Left cardiac atrium (tissue), 4 donors: ENCODE measurements around the gene HSFX4. TPM values are rescaled to one million over a fixed set of nuclear protein-coding genes. Genes with fewer than 3 reads are reported as not detected.
"Not testable (repeated sequence)": the region's sequence is repeated elsewhere in the genome, so short reads cannot be mapped to it uniquely, and the experiment has no call there.

ENCODE experiments used
- ATAC-seq, 2 donors: fragments of 200-7000 bp; cut with Tn5 transposase; one replicate each; pipeline ENCODE4 v1.9.1; 2020; ENCODE audit warnings: mild to moderate bottlenecking in 2 of 2, moderate library complexity in 2 of 2
- DNase-seq: peaks from one replicate; pipeline ENCODE4 v3.0.0-alpha.2; 2020
- intact Hi-C, 2 donors: fragments of 100-400 bp; cut with DNase I; formaldehyde crosslinking; loops; one replicate each; pipeline versions ENCODE4 v1.14.1 to v1.15.1; 2022 to 2023
- total RNA-seq, 2 donors: library from RNA; stranded (reverse); fragmentation: NEBNext Ultra II Directional; extraction: Animal tissue kit (Norgen Biotek cat#: 25700); gene quantifications; one replicate each; pipeline ENCODE4 v1.2.1, GENCODE V29; 2021
- donor health status: DM: no; HTN: yes; CAD: no.
- donor health status: DM: no; HTN: yes; CAD: no; lungs with severe emphysema.
- donor health status: DM: yes; HTN: yes; CAD: no.
- donor health status: Dilated cardiomyopathy.

The HSFX4 gene
- total RNA-seq, 2 donors from 2014 or later: not detected

- intact Hi-C loops, ATAC-seq, DNase-seq: not testable (repeated sequence)
These were observed 3.6 kb downstream of the HSFX4 start for GRCh38 chrX:149932970-149933369.

- ATAC-seq, intact Hi-C loops, DNase-seq: not testable (repeated sequence)
These were observed 4.2 kb downstream of the HSFX4 start for GRCh38 chrX:149933547-149933946.

GRCh38 chrX:149937328-149937727 lies 8.0 kb downstream of the HSFX4 start:
- ATAC-seq, intact Hi-C loops, DNase-seq: not testable (repeated sequence)

- ATAC-seq (no peak), DNase-seq (peak; percentile 35)
- intact Hi-C loops: no loop called here
These were observed 8.6 kb downstream of the HSFX4 start for GRCh38 chrX:149937871-149938426.

DNA sequence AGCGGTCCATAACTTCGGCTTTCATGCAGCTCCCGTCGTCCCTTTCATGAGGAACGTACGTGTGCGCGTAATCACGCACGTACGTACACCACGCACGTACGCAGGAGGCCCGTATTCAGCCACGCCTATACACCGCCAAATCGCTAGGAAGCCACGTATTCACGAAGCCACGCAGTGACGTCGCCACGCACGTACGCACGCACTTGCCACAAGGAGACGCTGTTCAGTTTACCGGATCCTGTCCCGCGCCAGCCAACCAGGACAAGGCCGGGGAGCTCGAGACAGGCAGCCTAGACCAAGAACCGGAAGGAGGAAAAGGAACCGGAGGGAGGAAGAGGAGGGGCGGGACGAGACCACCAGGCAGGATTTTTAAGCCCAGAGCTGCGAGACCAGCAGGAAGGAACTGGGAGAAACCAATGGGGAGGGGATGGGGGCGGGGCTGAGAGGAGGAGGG lies 9.1 kb downstream of the HSFX4 start, which contains the start of gene EOLA2:
EOLA2 (minus strand) TSS at position 65 of the 454 bp plus-strand sequence. CDS start 4,617 bp downstream, outside the sequence.
- intact Hi-C loops: no loop called here
- DNase-seq (peak; percentile 96), ATAC-seq (peak; percentile 62 to 64)

DNA sequence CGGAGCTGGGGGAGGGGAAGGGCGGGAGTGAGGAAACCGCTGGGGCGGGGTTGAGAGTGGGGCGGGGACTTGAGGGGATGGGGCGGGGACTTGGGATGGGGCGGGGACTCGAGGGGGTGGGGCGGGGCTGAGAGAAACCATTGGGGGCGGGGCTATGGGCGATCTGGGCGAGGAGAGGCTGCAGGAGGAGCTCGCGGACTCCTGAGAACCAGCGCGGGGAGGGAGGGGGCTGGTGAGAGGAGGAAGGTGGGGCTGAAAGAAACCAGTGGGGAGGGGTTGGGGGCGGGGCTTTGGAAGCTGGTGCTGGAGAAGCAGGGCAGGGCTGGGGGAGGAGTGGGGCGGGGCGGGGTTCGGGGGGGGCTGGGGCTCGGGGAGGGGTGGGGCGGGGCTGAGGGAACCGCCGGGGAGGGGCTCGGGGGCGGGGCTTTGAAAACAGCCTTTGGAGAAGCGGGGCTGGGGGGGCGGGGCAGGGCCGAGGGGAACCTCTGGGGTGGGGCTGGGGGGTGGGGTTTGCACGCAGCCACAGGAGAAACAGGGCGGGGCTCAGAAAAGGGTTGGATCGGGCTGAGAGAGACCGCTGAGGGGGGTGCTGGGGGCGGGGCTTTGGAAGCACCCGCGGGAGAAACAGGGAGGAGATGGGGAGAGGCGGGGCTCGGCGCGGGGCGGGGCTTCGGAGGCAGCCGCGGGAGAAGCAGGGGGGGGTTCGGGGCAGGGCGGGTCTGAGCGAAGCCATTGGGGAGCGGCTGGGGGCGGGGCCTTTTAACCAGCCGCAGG lies 9.7 kb downstream of the HSFX4 start:
- peak; percentile 95 for DNase-seq
- intact Hi-C loops: no loop called here
- ATAC-seq: peak; percentile 62 to 64

- intact Hi-C loops: no loop called here
- DNase-seq (no peak), ATAC-seq (peak in 1 of 2 donors; percentile 65)
These were observed 10.2 kb downstream of the HSFX4 start for GRCh38 chrX:149939655-149939904.

GRCh38 chrX:149939905-149940673 lies 10.7 kb downstream of the HSFX4 start:
- intact Hi-C loops: no loop called here
- ATAC-seq (peak; percentile 64 to 80), DNase-seq (peak; percentile 95)

DNA sequence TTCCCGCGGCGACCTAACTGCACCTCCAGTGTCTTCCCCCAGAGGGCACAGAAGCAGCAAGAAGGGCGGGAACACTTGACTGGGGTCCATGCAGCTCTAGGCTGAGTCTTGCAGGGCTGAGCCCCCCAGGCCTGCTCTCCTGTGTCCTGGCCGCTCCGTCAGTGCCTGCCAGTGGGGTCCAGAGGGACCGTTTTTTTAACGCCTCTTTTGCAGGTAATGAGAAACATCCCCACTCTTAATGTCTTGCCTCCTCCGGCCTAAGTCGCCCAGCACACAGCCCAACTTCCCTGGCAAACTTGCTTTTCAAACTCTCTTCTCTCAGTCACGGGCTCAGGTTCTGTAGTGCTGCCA lies 11.3 kb downstream of the HSFX4 start:
- ATAC-seq, DNase-seq, intact Hi-C loops: not testable (repeated sequence)

DNA sequence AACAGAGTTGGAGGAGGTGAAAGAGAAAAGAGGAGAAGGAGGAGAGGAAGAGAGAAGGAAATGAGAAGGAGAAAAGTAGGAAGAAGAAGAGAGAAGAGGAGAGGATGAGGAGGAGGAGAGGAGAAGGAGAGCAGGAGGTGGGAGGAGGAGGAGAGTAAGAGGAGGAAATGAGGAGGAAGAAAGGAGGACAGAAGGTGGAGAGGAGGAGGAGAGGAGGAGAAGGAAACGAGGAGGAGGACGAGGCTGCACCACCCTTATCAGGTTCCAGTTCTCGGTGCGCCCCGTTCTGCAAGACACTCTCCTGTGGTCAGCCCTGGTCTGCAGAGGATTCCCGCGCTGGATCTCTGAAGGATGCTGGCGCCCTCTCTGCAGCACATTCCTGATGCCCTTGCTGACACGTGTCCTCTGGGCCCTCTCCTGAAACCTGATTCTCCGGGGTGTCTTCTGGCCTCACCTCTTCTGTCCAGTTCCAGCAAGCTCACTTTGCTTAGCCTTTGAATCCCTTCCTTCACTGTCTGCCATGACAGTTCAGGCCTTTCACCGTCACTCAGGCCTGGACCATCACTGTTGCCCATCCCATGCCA lies 15.8 kb downstream of the HSFX4 start:
- DNase-seq, ATAC-seq, intact Hi-C loops: not testable (repeated sequence)

- DNase-seq, intact Hi-C loops, ATAC-seq: not testable (repeated sequence)
These were observed 16.4 kb downstream of the HSFX4 start for GRCh38 chrX:149945820-149946219.

GRCh38 chrX:149946932-149947331 lies 17.6 kb downstream of the HSFX4 start:
- ATAC-seq, DNase-seq, intact Hi-C loops: not testable (repeated sequence)

- no peak for DNase-seq
- ATAC-seq: no peak
- intact Hi-C loops: no loop called here
These were observed 18.6 kb downstream of the HSFX4 start for GRCh38 chrX:149948016-149948415.

DNA sequence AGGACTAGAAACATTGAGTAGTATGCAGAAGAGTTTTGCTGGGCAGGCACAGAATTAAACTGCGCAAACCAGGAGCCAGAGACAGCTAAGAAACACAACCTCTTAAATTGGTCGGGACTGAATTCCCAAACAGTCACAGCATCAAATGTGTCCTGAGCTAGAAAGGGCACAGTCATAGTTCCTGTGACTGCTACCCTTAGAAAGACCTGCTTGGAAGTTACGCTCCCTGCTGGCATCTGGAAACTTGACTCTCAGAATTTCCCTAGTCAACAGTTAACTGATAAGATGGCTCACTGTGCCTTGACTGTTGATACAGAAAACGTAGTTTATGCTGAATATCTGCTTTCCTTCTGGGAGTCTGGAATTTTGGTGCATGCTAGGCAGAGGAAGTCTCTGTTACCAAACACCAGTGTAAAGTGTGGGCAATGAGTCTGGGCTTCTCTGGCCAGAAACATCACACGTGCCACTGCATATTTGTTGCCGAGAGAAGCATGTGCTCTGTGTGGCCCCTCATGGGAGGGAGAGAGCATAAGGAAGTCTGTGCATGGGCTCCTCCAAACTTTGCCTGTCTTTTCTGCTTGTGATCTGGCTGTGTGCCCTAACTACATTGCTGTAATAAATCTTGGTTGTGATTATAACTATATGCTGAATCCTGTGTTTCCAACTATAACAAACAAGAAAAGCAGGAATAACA lies 20.5 kb downstream of the HSFX4 start:
- intact Hi-C loops: no loop called here
- DNase-seq (no peak), ATAC-seq (peak in 1 of 2 donors; percentile 55)

DNA sequence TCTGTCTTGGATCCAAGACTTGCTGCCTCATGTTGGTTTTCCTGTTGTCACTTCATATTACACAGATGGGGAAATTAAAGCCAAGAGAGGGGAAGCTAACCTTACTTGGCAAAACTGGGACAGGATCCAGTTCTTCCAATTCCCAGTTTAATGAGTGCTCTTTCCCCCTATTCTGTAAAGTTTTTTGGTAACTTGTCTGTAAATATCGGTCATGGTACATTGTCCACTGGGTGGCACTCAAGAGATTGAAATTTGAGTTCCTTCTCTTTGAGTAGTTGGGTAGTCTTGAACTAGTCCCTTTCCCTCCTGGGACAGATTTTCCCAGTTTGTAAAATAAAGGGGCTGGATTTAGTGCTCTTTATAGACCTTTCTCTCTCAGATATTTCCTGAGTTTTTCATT lies 21.3 kb downstream of the HSFX4 start:
- intact Hi-C loops: no loop called here
- DNase-seq: no peak
- ATAC-seq: peak; percentile 49 to 68

DNA sequence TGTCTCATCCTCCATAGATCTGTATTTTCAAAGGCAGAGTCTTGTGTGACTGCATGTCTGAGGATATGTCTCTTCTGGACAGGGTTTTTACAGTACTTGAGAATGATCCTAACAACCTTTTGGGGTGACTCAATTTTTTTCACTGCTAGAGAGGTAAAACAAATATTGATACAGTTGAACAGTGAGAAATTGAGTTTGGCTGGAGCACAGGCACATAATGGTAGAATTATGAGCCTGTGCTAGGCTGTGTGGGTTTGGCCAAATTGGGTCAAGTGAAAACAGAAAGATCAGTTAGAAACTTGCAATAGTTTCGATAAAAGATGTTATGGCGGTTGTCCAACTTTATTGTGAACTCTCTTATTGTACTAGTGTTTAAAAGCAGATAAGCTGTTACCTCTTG lies 32.2 kb downstream of the HSFX4 start:
- DNase-seq: no peak
- intact Hi-C loops: loop anchor here in 1 of 2 donors (5.0 to 10.0 kb wide), 3 partner anchors 241 to 526 kb away; partner anchors contain the start of gene MAMLD1
- ATAC-seq: no peak

DNA sequence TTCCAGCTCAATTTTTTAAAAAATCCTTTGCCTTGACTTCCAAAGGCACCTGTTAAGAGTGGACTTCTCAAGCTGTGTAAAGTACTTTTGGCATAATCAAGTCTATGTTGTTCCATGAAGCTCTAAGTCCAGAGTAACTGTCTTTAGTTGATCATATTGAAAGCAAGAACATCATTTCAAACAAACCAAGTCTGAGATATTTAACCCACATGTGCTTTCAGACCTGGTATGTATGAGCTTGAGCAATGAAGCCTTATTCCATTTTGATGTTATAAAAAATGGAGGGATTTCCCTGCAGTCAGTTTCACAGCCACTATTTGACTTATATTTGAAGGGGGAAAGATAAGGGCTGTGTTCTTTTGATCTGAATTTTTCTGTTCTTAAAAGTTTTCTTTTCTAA lies 32.6 kb downstream of the HSFX4 start:
- intact Hi-C loops: loop anchor here in 1 of 2 donors (5.0 to 10.0 kb wide), 3 partner anchors 240 to 525 kb away; partner anchors contain the start of gene MAMLD1
- ATAC-seq (no peak), DNase-seq (no peak)

DNA sequence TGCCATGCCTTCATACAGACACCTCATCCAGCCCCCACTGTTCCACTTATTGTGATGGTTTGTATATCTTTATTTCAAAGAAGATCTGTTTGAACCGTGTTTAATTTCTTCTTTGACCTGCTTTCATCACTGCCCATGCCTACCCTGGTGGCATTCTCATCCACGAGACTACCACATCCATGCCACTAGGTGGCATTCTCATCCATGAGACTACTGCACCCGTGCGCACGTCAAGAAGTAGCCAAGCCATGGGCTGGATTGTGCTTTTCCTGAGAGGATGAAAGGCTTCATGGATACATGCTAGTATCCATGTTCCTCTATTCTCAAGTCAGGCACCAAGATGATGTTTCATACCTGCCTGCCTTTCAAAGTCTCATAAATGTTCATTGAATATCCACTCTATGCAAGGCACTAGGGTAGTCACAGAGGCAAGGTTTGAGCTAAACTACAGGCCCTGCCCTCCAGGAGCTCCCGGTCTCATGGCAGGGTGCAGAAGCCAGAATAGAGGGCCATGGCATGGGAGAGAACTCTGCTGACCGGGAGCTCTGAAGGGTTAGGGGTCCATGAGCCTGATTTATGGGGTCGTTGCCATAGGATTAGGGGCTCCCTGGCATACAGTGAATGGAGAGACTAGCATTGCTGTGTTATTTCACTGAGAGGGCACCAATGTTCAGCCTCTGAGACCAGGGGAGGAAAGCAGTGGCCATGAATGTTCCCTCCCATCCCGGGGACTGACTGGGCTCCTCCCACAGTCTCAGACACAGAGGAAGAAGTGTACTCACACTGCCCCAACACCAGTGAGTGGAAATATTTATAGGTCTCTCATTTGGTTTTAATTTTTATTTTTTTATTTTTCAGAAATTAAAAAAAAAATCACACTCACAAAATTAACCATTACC lies 33.7 kb downstream of the HSFX4 start:
- ATAC-seq (peak; percentile 87 to 94), DNase-seq (peak; percentile 53)
- intact Hi-C loops: loop anchor here in 1 of 2 donors (5.0 to 10.0 kb wide), 3 partner anchors 239 to 524 kb away; partner anchors contain the start of gene MAMLD1
